ENCODE data around the gene GET3. TPM values are rescaled to one million over a fixed set of nuclear protein-coding genes. Genes with fewer than 3 reads are reported as not detected.

The GET3 gene
- total and polyA plus RNA-seq, 2 of the 13 experiments (the other 11 are each of a cell fraction or from before 2014, with no cell fraction given) = 57.7 to 59.4 TPM

DNA sequence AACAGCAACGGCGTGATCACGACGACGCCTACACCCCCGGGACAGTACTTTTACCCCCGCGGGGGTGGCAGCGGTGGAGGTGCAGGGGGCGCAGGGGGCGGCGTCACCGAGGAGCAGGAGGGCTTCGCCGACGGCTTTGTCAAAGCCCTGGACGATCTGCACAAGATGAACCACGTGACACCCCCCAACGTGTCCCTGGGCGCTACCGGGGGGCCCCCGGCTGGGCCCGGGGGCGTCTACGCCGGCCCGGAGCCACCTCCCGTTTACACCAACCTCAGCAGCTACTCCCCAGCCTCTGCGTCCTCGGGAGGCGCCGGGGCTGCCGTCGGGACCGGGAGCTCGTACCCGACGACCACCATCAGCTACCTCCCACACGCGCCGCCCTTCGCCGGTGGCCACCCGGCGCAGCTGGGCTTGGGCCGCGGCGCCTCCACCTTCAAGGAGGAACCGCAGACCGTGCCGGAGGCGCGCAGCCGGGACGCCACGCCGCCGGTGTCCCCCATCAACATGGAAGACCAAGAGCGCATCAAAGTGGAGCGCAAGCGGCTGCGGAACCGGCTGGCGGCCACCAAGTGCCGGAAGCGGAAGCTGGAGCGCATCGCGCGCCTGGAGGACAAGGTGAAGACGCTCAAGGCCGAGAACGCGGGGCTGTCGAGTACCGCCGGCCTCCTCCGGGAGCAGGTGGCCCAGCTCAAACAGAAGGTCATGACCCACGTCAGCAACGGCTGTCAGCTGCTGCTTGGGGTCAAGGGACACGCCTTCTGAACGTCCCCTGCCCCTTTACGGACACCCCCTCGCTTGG is 55.0 kb downstream of the GET3 start (continued):
- TF ChIP-seq ZNF138 (CRISPR knock-in tag; IDR thresholded peaks at IDR 0.05; ENCODE audit: low read depth) (no peak), ZNF264 (CRISPR knock-in tag; IDR thresholded peaks at IDR 0.05) (peak; percentile 56; the same call in 1 of the 2 replicates), KAT2B (IDR thresholded peaks at IDR 0.05; ENCODE audit: borderline replicate concordance, low read depth, low read length) (no peak), TMF1 (CRISPR knock-in tag; IDR thresholded peaks at IDR 0.05; ENCODE audit: low read depth) (peak; percentile 82), ZNF660 (CRISPR knock-in tag; IDR thresholded peaks at IDR 0.05; ENCODE audit: borderline replicate concordance, low read depth) (no peak), ZNF891 (CRISPR knock-in tag; IDR thresholded peaks at IDR 0.05) (peak; percentile 83; the same call in 1 of the 2 replicates), ZNF446 (CRISPR knock-in tag; IDR thresholded peaks at IDR 0.05) (peak; percentile 85), CEBPB (IDR thresholded peaks at IDR 0.05; ENCODE audit: borderline replicate concordance, low read depth, low read length) (no peak), JUNB (CRISPR knock-in tag; IDR thresholded peaks at IDR 0.05; ENCODE audit: borderline replicate concordance) (no peak), ZBTB42 (CRISPR knock-in tag; IDR thresholded peaks at IDR 0.05) (0 out of 2 replicates have a peak, but pooled peaks have one; percentile 62), SALL2 (CRISPR knock-in tag; IDR thresholded peaks at IDR 0.05) (no peak; the same call in 1 of the 2 replicates), HNF4A (CRISPR knock-in tag; IDR thresholded peaks at IDR 0.05) (peak; percentile 42; the same call in 1 of the 2 replicates), ZNF546 (CRISPR knock-in tag; conservative IDR thresholded peaks at IDR 0.05) (no peak), TCF12 (IDR thresholded peaks at IDR 0.05) (no peak), TCF12 (CRISPR knock-in tag; IDR thresholded peaks at IDR 0.05) (peak; percentile 56; the same call in 1 of the 2 replicates), FOXC1 (CRISPR knock-in tag; IDR thresholded peaks at IDR 0.05; ENCODE audit: borderline replicate concordance) (peak; percentile 45; the same call in 1 of the 2 replicates), ZNF598 (CRISPR knock-in tag; IDR thresholded peaks at IDR 0.05; ENCODE audit: borderline replicate concordance) (no peak), ZNF780A (CRISPR knock-in tag; IDR thresholded peaks at IDR 0.05) (no peak), WIZ (CRISPR knock-in tag; IDR thresholded peaks at IDR 0.05) (peak; percentile 28; the same call in 1 of the 2 replicates), THYN1 (CRISPR knock-in tag; IDR thresholded peaks at IDR 0.05; ENCODE audit: borderline replicate concordance, low read depth) (no peak)
- TF ChIP-seq, protein P1, sequence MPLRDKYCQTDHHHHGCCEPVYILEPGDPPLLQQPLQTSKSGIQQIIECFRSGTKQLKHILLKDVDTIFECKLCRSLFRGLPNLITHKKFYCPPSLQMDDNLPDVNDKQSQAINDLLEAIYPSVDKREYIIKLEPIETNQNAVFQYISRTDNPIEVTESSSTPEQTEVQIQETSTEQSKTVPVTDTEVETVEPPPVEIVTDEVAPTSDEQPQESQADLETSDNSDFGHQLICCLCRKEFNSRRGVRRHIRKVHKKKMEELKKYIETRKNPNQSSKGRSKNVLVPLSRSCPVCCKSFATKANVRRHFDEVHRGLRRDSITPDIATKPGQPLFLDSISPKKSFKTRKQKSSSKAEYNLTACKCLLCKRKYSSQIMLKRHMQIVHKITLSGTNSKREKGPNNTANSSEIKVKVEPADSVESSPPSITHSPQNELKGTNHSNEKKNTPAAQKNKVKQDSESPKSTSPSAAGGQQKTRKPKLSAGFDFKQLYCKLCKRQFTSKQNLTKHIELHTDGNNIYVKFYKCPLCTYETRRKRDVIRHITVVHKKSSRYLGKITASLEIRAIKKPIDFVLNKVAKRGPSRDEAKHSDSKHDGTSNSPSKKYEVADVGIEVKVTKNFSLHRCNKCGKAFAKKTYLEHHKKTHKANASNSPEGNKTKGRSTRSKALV (CRISPR knock-in tag; IDR thresholded peaks at IDR 0.05) = peak; percentile 98
- TF ChIP-seq, protein P2, sequence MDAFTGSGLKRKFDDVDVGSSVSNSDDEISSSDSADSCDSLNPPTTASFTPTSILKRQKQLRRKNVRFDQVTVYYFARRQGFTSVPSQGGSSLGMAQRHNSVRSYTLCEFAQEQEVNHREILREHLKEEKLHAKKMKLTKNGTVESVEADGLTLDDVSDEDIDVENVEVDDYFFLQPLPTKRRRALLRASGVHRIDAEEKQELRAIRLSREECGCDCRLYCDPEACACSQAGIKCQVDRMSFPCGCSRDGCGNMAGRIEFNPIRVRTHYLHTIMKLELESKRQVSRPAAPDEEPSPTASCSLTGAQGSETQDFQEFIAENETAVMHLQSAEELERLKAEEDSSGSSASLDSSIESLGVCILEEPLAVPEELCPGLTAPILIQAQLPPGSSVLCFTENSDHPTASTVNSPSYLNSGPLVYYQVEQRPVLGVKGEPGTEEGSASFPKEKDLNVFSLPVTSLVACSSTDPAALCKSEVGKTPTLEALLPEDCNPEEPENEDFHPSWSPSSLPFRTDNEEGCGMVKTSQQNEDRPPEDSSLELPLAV (CRISPR knock-in tag; conservative IDR thresholded peaks at IDR 0.05; ENCODE audit: low read depth) = no peak
- TF ChIP-seq, protein P3, sequence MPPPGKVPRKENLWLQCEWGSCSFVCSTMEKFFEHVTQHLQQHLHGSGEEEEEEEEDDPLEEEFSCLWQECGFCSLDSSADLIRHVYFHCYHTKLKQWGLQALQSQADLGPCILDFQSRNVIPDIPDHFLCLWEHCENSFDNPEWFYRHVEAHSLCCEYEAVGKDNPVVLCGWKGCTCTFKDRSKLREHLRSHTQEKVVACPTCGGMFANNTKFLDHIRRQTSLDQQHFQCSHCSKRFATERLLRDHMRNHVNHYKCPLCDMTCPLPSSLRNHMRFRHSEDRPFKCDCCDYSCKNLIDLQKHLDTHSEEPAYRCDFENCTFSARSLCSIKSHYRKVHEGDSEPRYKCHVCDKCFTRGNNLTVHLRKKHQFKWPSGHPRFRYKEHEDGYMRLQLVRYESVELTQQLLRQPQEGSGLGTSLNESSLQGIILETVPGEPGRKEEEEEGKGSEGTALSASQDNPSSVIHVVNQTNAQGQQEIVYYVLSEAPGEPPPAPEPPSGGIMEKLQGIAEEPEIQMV (CRISPR knock-in tag; IDR thresholded peaks at IDR 0.05; ENCODE audit: low read depth) = 0 out of 2 replicates have a peak, but pooled peaks have one; percentile 39
- TF ChIP-seq, protein P4, sequence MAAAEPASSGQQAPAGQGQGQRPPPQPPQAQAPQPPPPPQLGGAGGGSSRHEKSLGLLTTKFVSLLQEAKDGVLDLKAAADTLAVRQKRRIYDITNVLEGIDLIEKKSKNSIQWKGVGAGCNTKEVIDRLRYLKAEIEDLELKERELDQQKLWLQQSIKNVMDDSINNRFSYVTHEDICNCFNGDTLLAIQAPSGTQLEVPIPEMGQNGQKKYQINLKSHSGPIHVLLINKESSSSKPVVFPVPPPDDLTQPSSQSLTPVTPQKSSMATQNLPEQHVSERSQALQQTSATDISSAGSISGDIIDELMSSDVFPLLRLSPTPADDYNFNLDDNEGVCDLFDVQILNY (CRISPR knock-in tag; conservative IDR thresholded peaks at IDR 0.05) = no peak

Measured in HepG2 (cell line).